NCI-H1092 treated with DMSO at 0.1 percent for 48 hours (cell line): ENCODE results near the gene ENO4.

ENCODE experiments used
- DNase-seq: peaks from one replicate; lab custom pipeline; 2025; lab: John Stamatoyannopoulos, UW

The ENO4 gene

DNA sequence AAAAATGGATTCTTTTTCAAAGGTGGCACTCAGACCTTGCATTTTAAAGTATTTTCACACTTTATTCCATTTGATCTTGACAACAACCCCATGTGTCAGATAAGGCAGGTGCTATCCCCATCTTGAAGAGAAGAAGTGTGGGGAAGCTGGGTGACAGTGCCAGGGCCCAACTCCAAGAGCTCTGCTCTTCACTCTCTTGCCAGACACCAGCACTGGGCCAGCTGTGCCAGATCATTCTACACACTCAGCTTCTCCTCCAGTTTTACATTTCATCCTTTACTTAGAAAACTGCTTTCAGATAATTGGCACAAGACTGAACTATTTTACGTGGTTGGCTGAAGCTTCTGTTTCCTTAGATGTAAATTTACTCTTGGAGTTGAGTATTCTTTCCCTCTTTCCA is 64.4 kb downstream of the ENO4 start:
- no peak for DNase-seq

DNA sequence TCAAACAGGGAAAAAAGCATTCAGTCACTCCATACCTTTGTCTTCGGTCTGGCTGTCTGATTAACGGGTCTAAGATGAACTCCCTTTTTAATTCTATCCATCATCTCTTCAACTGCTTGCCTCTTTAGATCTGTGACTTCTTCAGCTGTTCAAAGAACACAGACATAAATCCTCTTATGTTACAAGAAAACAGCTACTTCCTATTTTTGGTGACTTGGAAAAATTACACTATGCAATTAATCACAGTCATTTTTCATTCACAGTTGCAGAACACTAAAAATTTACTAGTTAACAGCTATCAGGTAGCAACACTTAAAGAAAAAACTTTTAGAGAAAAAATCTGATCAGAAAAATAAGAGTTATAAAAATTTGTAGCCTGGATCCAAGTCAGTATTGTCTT is 66.0 kb downstream of the ENO4 start:
- DNase-seq, result no peak

DNA sequence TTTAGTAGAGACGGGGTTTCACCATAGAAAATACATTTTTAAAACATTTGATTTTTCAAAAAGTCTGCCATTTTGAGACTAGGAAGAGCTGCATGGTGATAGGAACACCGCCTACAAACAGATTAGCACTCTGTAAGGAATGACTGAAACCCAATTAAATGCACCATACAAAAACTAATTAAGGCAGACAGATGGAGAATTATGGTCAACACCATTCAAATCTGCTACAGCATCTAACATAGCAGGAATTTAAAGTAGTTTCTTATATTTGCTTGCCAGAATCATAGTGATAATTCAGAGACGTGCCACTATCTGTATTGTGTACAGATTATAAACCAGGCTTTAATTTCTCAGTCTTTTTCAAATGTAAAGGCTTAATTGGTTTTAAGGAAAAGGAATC is 68.2 kb downstream of the ENO4 start:
- DNase-seq, result no peak

DNA sequence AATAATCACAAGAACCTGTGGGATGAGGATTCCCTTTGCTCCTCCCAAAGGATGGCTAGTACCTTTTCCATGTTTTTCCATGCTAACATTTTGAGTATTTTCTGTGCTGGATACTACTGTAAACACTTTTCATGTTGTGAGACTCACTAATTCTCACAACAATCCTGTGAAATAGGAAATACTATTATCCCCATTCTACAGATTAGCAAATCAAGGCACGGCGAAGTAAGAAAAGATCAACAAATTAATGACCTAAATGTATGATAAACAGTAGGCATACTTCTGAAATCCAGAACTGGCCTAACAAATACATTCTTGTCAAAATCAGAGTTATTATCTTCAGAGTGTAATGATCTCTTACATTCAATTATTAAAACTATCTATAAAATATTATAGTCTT is 69.3 kb downstream of the ENO4 start:
- no peak for DNase-seq

DNA sequence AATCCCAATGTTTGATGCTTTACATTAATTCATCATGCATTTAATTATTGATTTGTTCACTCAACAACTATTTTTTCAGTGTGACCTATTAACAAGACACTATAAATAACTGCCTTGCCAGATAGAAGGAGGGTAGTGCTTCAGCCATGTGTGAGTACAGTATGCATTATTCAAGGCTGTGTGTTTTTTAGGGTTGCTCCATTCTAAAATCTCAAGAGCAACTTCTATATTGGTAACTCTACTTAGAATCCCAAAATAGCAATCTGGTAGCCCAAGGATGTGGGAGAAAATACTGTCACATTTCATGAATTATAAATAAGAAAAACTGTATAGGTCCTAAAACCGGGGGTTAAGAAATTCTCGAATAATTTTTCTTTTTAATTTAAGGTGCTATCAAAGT is 69.9 kb downstream of the ENO4 start:
- DNase-seq, result no peak

DNA sequence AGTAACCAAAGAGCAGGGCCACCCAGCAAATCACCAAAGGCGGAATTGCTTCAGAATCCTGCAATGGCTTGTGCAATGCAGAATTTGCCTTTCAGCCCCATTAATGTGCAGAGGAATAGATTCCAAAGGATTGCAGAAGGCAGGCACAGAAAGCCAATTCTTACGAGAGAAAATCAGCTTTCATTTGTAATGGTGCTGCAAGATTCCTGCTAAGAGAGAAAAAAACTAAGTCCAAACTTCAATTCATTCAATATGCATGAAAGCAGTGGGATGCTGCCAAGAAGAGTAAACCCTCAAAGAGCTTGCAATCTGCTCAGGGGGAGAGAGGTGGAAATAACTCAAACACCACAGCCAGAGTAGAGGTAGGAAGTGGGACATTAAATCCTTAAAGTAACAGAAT is 70.4 kb downstream of the ENO4 start:
- DNase-seq, result no peak

DNA sequence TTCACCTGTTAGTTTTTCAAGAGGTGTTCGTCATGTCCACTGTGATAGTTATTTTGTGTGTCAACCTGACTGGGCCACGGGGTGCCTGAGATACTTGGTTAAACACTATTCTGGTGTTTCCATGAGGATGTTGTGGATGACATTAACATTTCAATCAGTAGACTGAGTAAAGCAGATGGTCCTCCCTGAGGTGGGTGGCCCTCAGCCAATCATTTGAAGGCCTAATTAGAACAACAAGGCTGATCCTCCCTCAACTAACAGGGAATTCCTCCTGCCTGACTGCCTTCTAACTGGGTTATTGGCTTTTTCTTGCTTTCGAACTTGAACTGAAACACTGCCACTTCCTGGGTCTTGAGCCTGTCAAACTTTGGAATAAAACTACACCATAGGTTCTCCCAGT is 75.8 kb downstream of the ENO4 start:
- no peak for DNase-seq

DNA sequence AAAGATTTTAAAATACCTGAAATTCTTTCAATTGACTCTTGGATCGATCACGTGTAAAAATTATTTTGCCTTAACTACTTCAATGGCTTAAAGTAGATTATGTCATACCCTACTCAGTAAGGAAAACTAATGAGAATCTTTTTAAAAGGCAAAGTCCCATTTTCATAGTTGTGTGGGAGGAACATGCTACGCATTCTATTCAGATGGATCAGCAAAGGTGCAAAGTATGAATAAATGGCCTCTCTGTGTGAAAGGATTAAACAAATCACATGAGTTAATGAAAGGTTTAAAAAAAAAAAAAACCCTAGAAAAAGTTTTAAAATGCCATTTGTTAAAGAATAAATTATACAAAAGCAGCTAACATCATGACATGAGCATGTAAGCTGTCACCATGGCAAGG is 77.1 kb downstream of the ENO4 start:
- no peak for DNase-seq

DNA sequence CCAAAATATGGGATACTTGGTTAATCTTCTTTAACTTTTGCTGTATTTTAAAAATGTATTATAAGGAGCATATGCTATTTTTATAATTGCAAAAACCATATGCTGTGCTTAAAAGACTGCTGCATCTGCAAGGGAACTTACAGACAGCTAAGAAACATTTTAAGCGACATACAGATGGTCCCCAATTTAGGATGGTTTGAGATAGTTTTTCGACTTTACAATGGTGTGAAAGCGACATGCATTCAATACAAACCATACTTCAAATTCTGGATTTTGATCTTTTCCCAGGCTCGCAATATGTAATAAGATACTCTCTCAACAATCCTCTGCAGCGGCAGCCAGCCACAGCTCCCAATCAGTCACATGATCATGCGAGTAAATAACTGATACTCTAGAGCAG is 82.5 kb downstream of the ENO4 start:
- no peak for DNase-seq
